ENCODE measurements around the gene OAS1. TPM values are rescaled to one million over a fixed set of nuclear protein-coding genes. Genes with fewer than 3 reads are reported as not detected.

Gene OAS1
- total RNA-seq, 2 donors from 2014 or later = not detected

DNA sequence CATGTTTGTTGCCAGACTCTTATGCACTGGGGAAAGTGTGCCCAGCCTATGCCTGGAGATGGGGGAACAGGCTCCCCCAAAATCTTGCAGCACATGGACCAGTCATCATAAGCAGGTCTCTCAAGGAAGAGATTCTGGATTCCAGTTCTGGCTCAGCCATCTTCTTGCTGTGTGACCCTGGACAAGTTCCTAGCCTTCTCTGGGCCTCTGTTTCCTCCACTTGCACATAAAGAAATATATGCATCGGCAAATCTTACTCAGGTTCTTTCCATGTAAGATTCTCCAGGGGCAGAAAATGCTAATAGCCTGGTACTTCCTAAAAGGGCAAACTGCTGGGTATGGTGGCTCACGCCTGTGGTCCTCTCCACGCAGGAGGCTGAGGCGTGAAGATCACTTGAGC lies 38.8 kb downstream of the OAS1 start:
- H3K4me1 ChIP-seq (ENCODE audit: control insufficient read depth, insufficient read depth, low read length) = no peaks in the 10 kb centered on the region
- no peaks in the 10 kb centered on the region for H3K4me1 Mint-ChIP-seq
- H3K36me3 Mint-ChIP-seq (ENCODE audit: low read depth) = no peaks in the 10 kb centered on the region
- peak; percentile 26 for DNase-seq
- H3K9ac ChIP-seq (ENCODE audit: extremely low read depth, low read length, poor library complexity, severe bottlenecking) = no peak overlapping the region
- H3K27ac ChIP-seq (ENCODE audit: low read depth, low read length) = no peak overlapping the region
- no peaks in the 10 kb centered on the region for H3K27me3 ChIP-seq (ENCODE audit: control insufficient read depth, insufficient read depth, low read length, poor library complexity, severe bottlenecking)
- no peaks in the 10 kb centered on the region for H3K36me3 ChIP-seq (ENCODE audit: control insufficient read depth, insufficient read depth, low read length)
- H3K27ac Mint-ChIP-seq = no peak overlapping the region
- no peak overlapping the region for H3K4me3 ChIP-seq (ENCODE audit: low read length)
- no peaks in the 10 kb centered on the region for H3K27me3 Mint-ChIP-seq (ENCODE audit: insufficient read depth)
- WGBS, 2 experiments (ENCODE audit: insufficient coverage in 1 of 2, insufficient read length in 1 of 2) = 95% methylated on average over 3 to 4 of the region's 4 CpGs
- no peaks in the 10 kb centered on the region for H3K9me3 ChIP-seq (ENCODE audit: control insufficient read depth, low read length)
- no peak overlapping the region for H3K4me3 Mint-ChIP-seq
- no peaks in the 10 kb centered on the region for H3K9me3 Mint-ChIP-seq
- TF ChIP-seq CTCF (conservative IDR thresholded peaks at IDR 0.05) = no peak

DNA sequence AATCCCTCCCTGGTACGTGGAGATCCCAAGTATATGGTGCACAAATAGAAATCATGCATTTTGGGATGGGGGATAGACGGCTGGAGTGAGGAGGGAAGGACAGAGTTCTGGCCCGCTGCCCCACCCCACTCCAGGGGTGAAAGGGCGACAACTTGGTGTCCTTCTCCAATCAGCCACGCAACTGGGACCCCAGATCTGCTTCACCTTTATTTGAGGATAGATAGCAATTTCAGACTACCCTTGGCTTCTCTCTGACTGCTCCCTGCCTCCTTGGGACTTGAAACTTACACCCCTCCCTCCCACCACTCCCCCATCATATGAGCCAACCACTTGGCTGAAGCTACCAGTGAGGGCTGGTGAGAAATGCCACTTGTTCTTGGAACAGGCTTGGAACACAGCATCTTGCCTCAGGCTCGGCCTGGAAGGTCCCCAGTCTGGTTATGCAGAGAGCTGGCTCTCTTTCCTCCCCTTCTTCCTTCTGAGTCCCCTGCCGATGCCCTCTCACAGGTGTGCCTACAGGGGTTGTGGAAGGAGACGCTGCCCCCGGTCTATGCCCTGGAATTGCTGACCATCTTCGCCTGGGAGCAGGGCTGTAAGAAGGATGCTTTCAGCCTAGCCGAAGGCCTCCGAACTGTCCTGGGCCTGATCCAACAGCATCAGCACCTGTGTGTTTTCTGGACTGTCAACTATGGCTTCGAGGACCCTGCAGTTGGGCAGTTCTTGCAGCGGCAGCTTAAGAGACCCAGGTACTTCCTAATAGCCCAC lies 39.7 kb downstream of the OAS1 start:
- Mint-ChIP-seq H3K4me1 (no peaks in the 10 kb centered on the region), H3K4me3 (no peak overlapping the region), H3K27me3 (ENCODE audit: insufficient read depth) (no peaks in the 10 kb centered on the region), H3K27ac (no peak overlapping the region), H3K9me3 (no peaks in the 10 kb centered on the region), H3K36me3 (ENCODE audit: low read depth) (no peaks in the 10 kb centered on the region)
- H3K36me3 ChIP-seq (ENCODE audit: control insufficient read depth, insufficient read depth, low read length) = no peaks in the 10 kb centered on the region
- H3K4me1 ChIP-seq (ENCODE audit: control insufficient read depth, insufficient read depth, low read length) = no peaks in the 10 kb centered on the region
- no peaks in the 10 kb centered on the region for H3K9me3 ChIP-seq (ENCODE audit: control insufficient read depth, low read length)
- DNase-seq = peak; percentile 45
- no peak for TF ChIP-seq CTCF (conservative IDR thresholded peaks at IDR 0.05)
- H3K9ac ChIP-seq (ENCODE audit: extremely low read depth, low read length, poor library complexity, severe bottlenecking) = no peak overlapping the region
- no peaks in the 10 kb centered on the region for H3K27me3 ChIP-seq (ENCODE audit: control insufficient read depth, insufficient read depth, low read length, poor library complexity, severe bottlenecking)
- 90 to 92% methylated on average over 12 to 14 of the region's 14 CpGs for WGBS, 2 experiments (ENCODE audit: insufficient coverage in 1 of 2, insufficient read length in 1 of 2)
- H3K27ac ChIP-seq (ENCODE audit: low read depth, low read length) = no peak overlapping the region
- no peak overlapping the region for H3K4me3 ChIP-seq (ENCODE audit: low read length)

- Histone ChIP-seq H3K27ac (ENCODE audit: low read depth, low read length) (no peak overlapping the region), H3K27me3 (ENCODE audit: control insufficient read depth, insufficient read depth, low read length, poor library complexity, severe bottlenecking) (no peaks in the 10 kb centered on the region), H3K36me3 (ENCODE audit: control insufficient read depth, insufficient read depth, low read length) (no peaks in the 10 kb centered on the region), H3K9me3 (ENCODE audit: control insufficient read depth, low read length) (no peaks in the 10 kb centered on the region), H3K4me1 (ENCODE audit: control insufficient read depth, insufficient read depth, low read length) (no peaks in the 10 kb centered on the region), H3K9ac (ENCODE audit: extremely low read depth, low read length, poor library complexity, severe bottlenecking) (no peak overlapping the region), H3K4me3 (ENCODE audit: low read length) (no peak overlapping the region)
- DNase-seq = no peak
- Mint-ChIP-seq H3K27ac (no peak overlapping the region), H3K4me1 (no peaks in the 10 kb centered on the region), H3K4me3 (no peak overlapping the region), H3K9me3 (no peaks in the 10 kb centered on the region), H3K27me3 (ENCODE audit: insufficient read depth) (no peaks in the 10 kb centered on the region), H3K36me3 (ENCODE audit: low read depth) (no peaks in the 10 kb centered on the region)
- TF ChIP-seq CTCF (conservative IDR thresholded peaks at IDR 0.05) = no peak
- 0% methylated on average over 1 of the region's 1 CpG for WGBS, 2 experiments (ENCODE audit: insufficient coverage in 1 of 2, insufficient read length in 1 of 2)
Measured at GRCh38 chr12:112947314-112947713, 40.6 kb downstream of the OAS1 start.

Measured in endodermal cell (in vitro differentiated cells).